Esophagus squamous epithelium (tissue), 5 donors: ENCODE measurements around the gene EVA1A. TPM values are rescaled to one million over a fixed set of nuclear protein-coding genes. Genes with fewer than 3 reads are reported as not detected.

Experiments used
- DNase-seq: peaks from one replicate; lab custom pipeline; 2025; lab: John Stamatoyannopoulos, UW
- H3K27ac ChIP-seq, 4 donors: fragments of 200-600 bp; sonication (generic); one replicate each; pipeline ENCODE4 v1.5.1; 2016 to 2019; ENCODE audit warnings: mild to moderate bottlenecking in 1 of 4
- H3K27me3 ChIP-seq, 4 donors: fragments of 200-600 bp; sonication (generic); 1 replicate in 3 of 4; 2 replicates in 1 of 4; pipeline versions ENCODE4 v1.5.1 to v1.6.0; 2017 to 2021; ENCODE audit warnings: antibody characterized with exemption in 1 of 4
- H3K36me3 ChIP-seq, 3 donors: fragments of 200-600 bp; sonication (generic); one replicate each; pipeline ENCODE4 v1.5.1; 2016 to 2019
- H3K4me1 ChIP-seq, 3 donors: fragments of 200-600 bp; sonication (generic); one replicate each; pipeline ENCODE4 v1.5.1; 2017 to 2019
- H3K4me3 ChIP-seq, 4 donors: fragments of 200-600 bp; sonication (generic); 1 replicate in 3 of 4; 2 replicates in 1 of 4; pipeline ENCODE4 v1.5.1; 2016 to 2019; ENCODE audit warnings: mild to moderate bottlenecking in 2 of 4, moderate library complexity in 1 of 4
- H3K9me3 ChIP-seq, 3 donors: fragments of 200-600 bp; sonication (generic); one replicate each; pipeline ENCODE4 v1.5.1; 2016 to 2019
- POLR2A ChIP-seq, 4 donors: fragments of 450-650 bp; IDR thresholded peaks; one replicate each; pipeline ENCODE4 v1.6.1; 2017; ENCODE audit warnings: antibody characterized with exemption in 4 of 4, mild to moderate bottlenecking in 4 of 4, moderate library complexity in 3 of 4
- WGBS, 2 donors: methylation state at CpG; one replicate each; pipeline ENCODE4 v1.1.5; 2018; 5-methylcytosine and 5-hydroxymethylcytosine counted together
- intact Hi-C: fragments of 100-400 bp; cut with DNase I; formaldehyde crosslinking; loops from one replicate; pipeline ENCODE4 v1.15.0; 2022
- total RNA-seq, 4 donors: library from RNA; depleted of rRNA; stranded (reverse); fragments of >200 nt; gene quantifications; one replicate each; pipeline ENCODE4 v1.1.0, GENCODE V29; 2016
- TF ChIP-seq, protein P1 (sequence below), 6 experiments: fragments of 450-650 bp in 4 of 6; fragments of 200-600 bp in 2 of 6; sonication (generic) in 2 of 6; IDR thresholded peaks; one replicate each; pipeline ENCODE4 v1.5.1; 2016 to 2019; ENCODE audit warnings: antibody characterized with exemption in 6 of 6, mild to moderate bottlenecking in 4 of 6, moderate library complexity in 4 of 6
- donor health status: DM: yes; HTN: yes; CAD: no.

Gene EVA1A
- total RNA-seq, 4 donors from 2014 or later, result 0.26 to 9.4 (median 2.3) TPM; not detected in 1

DNA sequence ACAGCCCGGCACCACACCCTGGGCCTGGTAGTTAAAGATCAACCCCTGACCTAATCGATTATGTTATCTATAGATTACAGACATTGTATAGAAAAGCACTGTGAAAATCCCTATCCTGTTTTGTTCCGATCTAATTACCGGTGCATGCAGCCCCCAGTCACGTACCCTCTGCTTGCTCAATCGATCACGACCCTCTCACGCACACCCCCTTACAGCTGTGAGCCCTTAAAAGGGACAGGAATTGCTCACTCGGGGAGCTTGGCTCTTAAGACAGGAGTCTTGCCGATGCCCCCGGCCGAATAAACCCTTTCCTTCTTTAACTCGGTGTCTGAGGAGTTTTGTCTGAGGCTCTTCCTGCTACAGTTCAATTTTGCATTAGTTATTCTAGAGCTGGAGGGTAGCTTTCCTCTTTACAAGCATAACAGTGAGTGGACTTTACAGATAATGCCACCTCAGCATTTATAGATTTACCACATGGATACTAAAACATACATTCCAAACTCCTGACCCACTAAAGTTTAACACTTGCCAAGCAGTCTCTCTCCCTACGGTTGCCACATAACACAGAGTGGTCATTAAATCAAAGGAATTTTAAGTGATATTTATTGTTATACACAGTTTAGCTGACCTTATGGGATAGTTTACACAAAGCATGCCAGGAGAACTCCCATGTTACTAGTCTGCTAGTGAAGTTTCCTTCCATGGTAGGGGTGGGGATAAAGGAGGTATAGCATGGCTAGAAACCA, 101.0 kb downstream of the EVA1A start:
- DNase-seq, result no peak
- Histone ChIP-seq H3K9me3 (no peaks in the 10 kb centered on the region), H3K27me3 (peaks cover 0 to 12% (median 0%) of the 10 kb centered on the region in 4 donors), H3K36me3 (no peaks in the 10 kb centered on the region), H3K4me1 (no peaks in the 10 kb centered on the region), H3K4me3 (no peak overlapping the region), H3K27ac (no peak overlapping the region)
- TF ChIP-seq POLR2A (IDR thresholded peaks at IDR 0.05), result no peak
- TF ChIP-seq, protein P1, sequence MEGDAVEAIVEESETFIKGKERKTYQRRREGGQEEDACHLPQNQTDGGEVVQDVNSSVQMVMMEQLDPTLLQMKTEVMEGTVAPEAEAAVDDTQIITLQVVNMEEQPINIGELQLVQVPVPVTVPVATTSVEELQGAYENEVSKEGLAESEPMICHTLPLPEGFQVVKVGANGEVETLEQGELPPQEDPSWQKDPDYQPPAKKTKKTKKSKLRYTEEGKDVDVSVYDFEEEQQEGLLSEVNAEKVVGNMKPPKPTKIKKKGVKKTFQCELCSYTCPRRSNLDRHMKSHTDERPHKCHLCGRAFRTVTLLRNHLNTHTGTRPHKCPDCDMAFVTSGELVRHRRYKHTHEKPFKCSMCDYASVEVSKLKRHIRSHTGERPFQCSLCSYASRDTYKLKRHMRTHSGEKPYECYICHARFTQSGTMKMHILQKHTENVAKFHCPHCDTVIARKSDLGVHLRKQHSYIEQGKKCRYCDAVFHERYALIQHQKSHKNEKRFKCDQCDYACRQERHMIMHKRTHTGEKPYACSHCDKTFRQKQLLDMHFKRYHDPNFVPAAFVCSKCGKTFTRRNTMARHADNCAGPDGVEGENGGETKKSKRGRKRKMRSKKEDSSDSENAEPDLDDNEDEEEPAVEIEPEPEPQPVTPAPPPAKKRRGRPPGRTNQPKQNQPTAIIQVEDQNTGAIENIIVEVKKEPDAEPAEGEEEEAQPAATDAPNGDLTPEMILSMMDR (IDR thresholded peaks at IDR 0.05), result no peak
- intact Hi-C loops, result loop anchor here (5.0 kb wide), 1 partner anchor 153 kb away; no protein-coding TSS in a partner anchor
- WGBS, 2 donors, result 70 to 77% methylated on average over 13 to 14 of the region's 14 CpGs

- H3K27ac ChIP-seq, result no peak overlapping the region
- H3K4me3 ChIP-seq, result no peak overlapping the region
- H3K9me3 ChIP-seq, result no peaks in the 10 kb centered on the region
- no peaks in the 10 kb centered on the region for H3K4me1 ChIP-seq
- no peaks in the 10 kb centered on the region for H3K27me3 ChIP-seq
- H3K36me3 ChIP-seq, result no peaks in the 10 kb centered on the region
- no peak for DNase-seq
- TF ChIP-seq, protein P1 (IDR thresholded peaks at IDR 0.05), result no peak
- TF ChIP-seq POLR2A (IDR thresholded peaks at IDR 0.05), result no peak
- WGBS, 2 donors, result 30 to 64% methylated on average over 1 of the region's 1 CpG
- intact Hi-C loops, result no loop called here
These were observed 102.5 kb downstream of the EVA1A start for GRCh38 chr2:75458201-75458600.

- Histone ChIP-seq H3K9me3 (no peaks in the 10 kb centered on the region), H3K36me3 (no peaks in the 10 kb centered on the region), H3K27me3 (no peaks in the 10 kb centered on the region), H3K4me3 (no peak overlapping the region), H3K4me1 (no peaks in the 10 kb centered on the region), H3K27ac (no peak overlapping the region)
- TF ChIP-seq POLR2A (IDR thresholded peaks at IDR 0.05), result no peak
- TF ChIP-seq, protein P1 (IDR thresholded peaks at IDR 0.05), result no peak
- 60 to 68% methylated on average over 4 of the region's 4 CpGs for WGBS, 2 donors
- intact Hi-C loops, result no loop called here
- DNase-seq, result no peak
These were observed 103.9 kb downstream of the EVA1A start for GRCh38 chr2:75456825-75457224.

DNA sequence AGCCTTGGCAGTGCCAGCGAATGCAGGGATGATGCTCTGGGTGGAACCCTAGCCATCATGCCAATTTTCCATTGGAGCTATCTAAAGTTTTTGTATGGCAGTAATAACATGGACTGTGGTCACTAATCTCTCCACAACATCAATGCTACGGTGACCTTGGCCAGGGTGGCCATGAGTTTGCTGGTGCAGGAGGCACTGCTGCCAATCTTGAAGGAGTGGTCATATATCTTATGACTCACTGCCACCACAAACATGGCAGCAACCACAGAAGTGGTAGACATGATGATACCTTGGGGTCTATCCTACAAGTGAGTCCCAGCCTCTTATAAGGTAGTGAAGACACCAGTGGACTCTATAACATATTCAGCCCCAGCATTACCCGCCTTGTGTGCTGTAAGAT, 104.6 kb downstream of the EVA1A start:
- H3K4me3 ChIP-seq, result no peak overlapping the region
- DNase-seq, result no peak
- no peaks in the 10 kb centered on the region for H3K9me3 ChIP-seq
- TF ChIP-seq, protein P1 (IDR thresholded peaks at IDR 0.05), result no peak
- TF ChIP-seq POLR2A (IDR thresholded peaks at IDR 0.05), result no peak
- intact Hi-C loops, result no loop called here
- 88 to 93% methylated on average over 2 to 3 of the region's 3 CpGs for WGBS, 2 donors
- no peak overlapping the region for H3K27ac ChIP-seq
- H3K27me3 ChIP-seq, result no peaks in the 10 kb centered on the region
- no peaks in the 10 kb centered on the region for H3K4me1 ChIP-seq
- no peaks in the 10 kb centered on the region for H3K36me3 ChIP-seq

- Histone ChIP-seq H3K4me3 (no peak overlapping the region), H3K9me3 (peaks cover 0 to 1% (median 0%) of the 10 kb centered on the region in 3 donors), H3K27ac (no peak overlapping the region), H3K36me3 (no peaks in the 10 kb centered on the region), H3K27me3 (no peaks in the 10 kb centered on the region), H3K4me1 (no peaks in the 10 kb centered on the region)
- no peak for DNase-seq
- no peak for TF ChIP-seq POLR2A (IDR thresholded peaks at IDR 0.05)
- TF ChIP-seq, protein P1 (IDR thresholded peaks at IDR 0.05), result no peak
- intact Hi-C loops, result no loop called here
- 61 to 97% methylated on average over 2 of the region's 2 CpGs for WGBS, 2 donors
These were observed 106.5 kb downstream of the EVA1A start for GRCh38 chr2:75454241-75454620.
